ENCODE data around the gene CDK12.

CDK12 gene

GRCh38 chr17:39576187-39576586 is 114.9 kb downstream of the CDK12 start:
- H3K4me2 ChIP-seq (ENCODE audit: low read length): no peak overlapping the region
- H3K79me2 ChIP-seq (ENCODE audit: control insufficient read depth, low read length): no peaks in the 10 kb centered on the region
- no peaks in the 10 kb centered on the region for H3K9me2 ChIP-seq (replicated peaks; ENCODE audit: control insufficient read depth, low read length)
- no peak overlapping the region for H3K4me3 ChIP-seq (ENCODE audit: low read length)
- H3K27me3 ChIP-seq (ENCODE audit: control insufficient read depth, low read length): peaks cover 39% of the 10 kb centered on the region
- no peaks in the 10 kb centered on the region for H3K36me3 ChIP-seq (ENCODE audit: control insufficient read depth, low read length)
- no peaks in the 10 kb centered on the region for H3K9me3 ChIP-seq (ENCODE audit: control insufficient read depth, insufficient read depth, low read length)
- TF ChIP-seq EZH2phosphoT487 (IDR thresholded peaks at IDR 0.05; ENCODE audit: borderline replicate concordance, low read length): no peak
- TF ChIP-seq CTCF (IDR thresholded peaks at IDR 0.05; ENCODE audit: low read depth, low read length, poor library complexity, severe bottlenecking): peak; percentile 49
- H4K20me1 ChIP-seq (ENCODE audit: control insufficient read depth, insufficient read depth, low read depth, low read length): no peaks in the 10 kb centered on the region
- no peak overlapping the region for H3K27ac ChIP-seq (ENCODE audit: low read depth, low read length)
- 0 out of 2 replicates have a peak, but pooled peaks cover 2% of the 10 kb centered on the region for H3F3A ChIP-seq (ENCODE audit: control insufficient read depth, insufficient read depth)
- peaks cover 5% of the 10 kb centered on the region for H3K4me1 ChIP-seq (ENCODE audit: control insufficient read depth, low read length)

- Histone ChIP-seq H4K20me1 (ENCODE audit: control insufficient read depth, insufficient read depth, low read depth, low read length) (no peaks in the 10 kb centered on the region), H3K9me3 (ENCODE audit: control insufficient read depth, insufficient read depth, low read length) (no peaks in the 10 kb centered on the region), H3K4me1 (ENCODE audit: control insufficient read depth, low read length) (peaks cover 5% of the 10 kb centered on the region), H3K4me2 (ENCODE audit: low read length) (no peak overlapping the region), H3K79me2 (ENCODE audit: control insufficient read depth, low read length) (no peaks in the 10 kb centered on the region), H3K27ac (ENCODE audit: low read depth, low read length) (no peak overlapping the region), H3K36me3 (ENCODE audit: control insufficient read depth, low read length) (no peaks in the 10 kb centered on the region), H3K4me3 (ENCODE audit: low read length) (no peak overlapping the region), H3F3A (ENCODE audit: control insufficient read depth, insufficient read depth) (no peaks in the 10 kb centered on the region), H3K27me3 (ENCODE audit: control insufficient read depth, low read length) (peaks cover 39% of the 10 kb centered on the region), H3K9me2 (replicated peaks; ENCODE audit: control insufficient read depth, low read length) (no peaks in the 10 kb centered on the region)
- TF ChIP-seq EZH2phosphoT487 (IDR thresholded peaks at IDR 0.05; ENCODE audit: borderline replicate concordance, low read length) (no peak), CTCF (IDR thresholded peaks at IDR 0.05; ENCODE audit: low read depth, low read length, poor library complexity, severe bottlenecking) (no peak)
Observed at GRCh38 chr17:39578272-39578671, 117.0 kb downstream of the CDK12 start.

- H3K9me2 ChIP-seq (replicated peaks; ENCODE audit: control insufficient read depth, low read length): no peaks in the 10 kb centered on the region
- H3K4me1 ChIP-seq (ENCODE audit: control insufficient read depth, low read length): no peaks in the 10 kb centered on the region
- TF ChIP-seq CTCF (IDR thresholded peaks at IDR 0.05; ENCODE audit: low read depth, low read length, poor library complexity, severe bottlenecking): no peak
- no peak overlapping the region for H3K4me3 ChIP-seq (ENCODE audit: low read length)
- H4K20me1 ChIP-seq (ENCODE audit: control insufficient read depth, insufficient read depth, low read depth, low read length): no peaks in the 10 kb centered on the region
- H3K79me2 ChIP-seq (ENCODE audit: control insufficient read depth, low read length): no peaks in the 10 kb centered on the region
- H3K27ac ChIP-seq (ENCODE audit: low read depth, low read length): no peak overlapping the region
- H3F3A ChIP-seq (ENCODE audit: control insufficient read depth, insufficient read depth): no peaks in the 10 kb centered on the region
- no peaks in the 10 kb centered on the region for H3K9me3 ChIP-seq (ENCODE audit: control insufficient read depth, insufficient read depth, low read length)
- H3K27me3 ChIP-seq (ENCODE audit: control insufficient read depth, low read length): peaks cover 32% of the 10 kb centered on the region
- H3K4me2 ChIP-seq (ENCODE audit: low read length): no peak overlapping the region
- H3K36me3 ChIP-seq (ENCODE audit: control insufficient read depth, low read length): no peaks in the 10 kb centered on the region
Observed at GRCh38 chr17:39579318-39580081, 118.2 kb downstream of the CDK12 start.
